Hippocampal formation (tissue), 2 donors: ENCODE data around the gene RIIAD1.
"Not testable (repeated sequence)": the region's sequence is repeated elsewhere in the genome, so short reads cannot be mapped to it uniquely, and the experiment has no call there.

Source experiments
- DNase-seq, 2 donors: peaks; one replicate each; lab custom pipeline; 2025; lab: John Stamatoyannopoulos, UW

RIIAD1 gene

DNA sequence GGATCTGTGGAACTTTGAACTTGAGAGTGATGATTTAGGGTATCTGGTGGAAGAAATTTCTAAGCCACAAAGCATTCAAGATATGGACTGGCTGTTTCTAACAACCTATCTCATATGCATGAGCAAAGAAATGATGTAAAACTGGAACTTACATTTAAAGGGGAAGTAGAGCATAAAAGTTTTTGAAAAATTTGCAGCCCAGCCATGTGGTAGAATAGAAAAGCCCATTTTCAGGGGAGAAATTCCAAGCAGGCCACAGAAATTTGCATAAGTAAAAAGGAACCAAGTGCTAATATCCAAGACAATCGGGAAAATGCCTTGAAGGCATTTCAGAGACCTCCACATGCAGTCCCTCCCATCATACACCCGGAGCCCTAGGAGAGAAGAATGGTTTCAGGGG, 15.7 kb downstream of the RIIAD1 start:
- DNase-seq = no peak

DNA sequence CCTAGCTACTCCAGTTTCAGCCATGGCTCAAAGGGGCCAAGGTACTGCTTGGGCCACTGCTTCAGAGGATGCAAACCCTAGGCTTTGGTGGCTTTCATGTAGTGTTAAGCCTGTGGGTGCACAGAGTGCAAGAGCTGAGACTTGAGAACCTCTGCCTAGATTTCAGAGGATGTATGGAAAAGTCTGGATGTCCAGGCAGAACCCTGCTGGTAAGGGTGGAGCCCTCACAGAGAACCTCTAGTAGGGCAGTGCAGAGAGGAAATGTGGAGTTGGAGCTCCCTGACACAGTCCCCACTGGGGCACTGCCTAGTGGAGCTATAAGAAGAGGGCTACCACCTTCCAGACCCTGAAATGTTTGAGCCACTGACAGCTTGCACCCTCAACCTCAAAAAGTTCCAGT, 16.2 kb downstream of the RIIAD1 start:
- DNase-seq = no peak

DNA sequence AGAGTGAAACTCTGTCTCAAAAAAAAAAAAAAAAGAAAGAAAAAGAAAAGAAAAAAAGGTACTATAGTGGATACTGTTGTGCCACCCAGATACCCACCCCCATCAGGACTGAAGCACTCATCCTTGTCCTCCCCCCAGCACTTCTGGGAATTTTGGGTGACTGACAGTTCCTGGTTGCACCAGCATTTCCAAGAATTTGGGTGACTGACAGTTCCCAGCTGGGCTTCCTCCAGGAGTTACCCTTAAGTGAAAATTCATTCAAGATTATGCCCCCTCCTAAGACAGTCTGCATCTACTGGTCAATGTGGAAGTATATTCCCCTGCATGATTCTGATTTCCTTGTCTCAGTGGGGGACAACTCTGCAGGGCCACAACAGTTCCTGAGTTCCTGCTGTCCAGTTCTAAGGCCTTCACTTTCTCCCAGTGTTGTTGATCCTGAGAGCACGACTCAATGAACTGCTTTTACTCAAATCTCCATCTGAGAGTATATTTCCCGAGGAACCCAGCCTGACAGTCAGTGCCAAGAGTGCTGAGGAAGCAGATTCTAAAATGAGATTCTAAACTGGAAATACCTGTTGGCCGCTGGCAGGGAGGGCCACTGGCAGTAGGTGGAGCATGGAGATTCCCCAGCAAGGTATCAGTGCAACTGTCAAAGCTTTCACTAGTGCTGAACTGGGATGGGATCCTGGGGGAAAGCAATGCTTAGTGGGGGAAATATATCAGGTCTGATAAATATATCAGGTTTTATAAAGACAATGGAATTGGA, 18.5 kb downstream of the RIIAD1 start:
- no peak for DNase-seq

DNA sequence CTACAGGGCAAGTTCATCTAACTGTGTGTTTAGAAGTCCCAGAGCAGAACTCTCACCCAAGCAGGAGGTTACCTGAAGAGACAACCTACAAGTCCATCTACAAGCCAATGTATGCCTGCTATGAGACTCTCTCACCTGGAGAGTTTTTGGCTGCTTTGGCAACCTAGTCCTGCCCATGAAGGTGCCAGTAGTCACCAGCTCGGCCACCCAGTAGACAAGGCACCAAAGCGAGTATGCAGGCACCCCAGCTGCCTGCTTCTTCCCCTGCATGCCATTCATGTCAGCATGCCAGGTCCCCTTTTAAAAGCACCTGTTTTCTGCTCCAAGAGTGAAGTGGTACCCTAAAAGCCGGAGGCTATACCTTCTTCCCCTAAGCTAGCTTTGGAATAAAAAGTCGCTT, 20.2 kb downstream of the RIIAD1 start:
- no peak for DNase-seq

DNA sequence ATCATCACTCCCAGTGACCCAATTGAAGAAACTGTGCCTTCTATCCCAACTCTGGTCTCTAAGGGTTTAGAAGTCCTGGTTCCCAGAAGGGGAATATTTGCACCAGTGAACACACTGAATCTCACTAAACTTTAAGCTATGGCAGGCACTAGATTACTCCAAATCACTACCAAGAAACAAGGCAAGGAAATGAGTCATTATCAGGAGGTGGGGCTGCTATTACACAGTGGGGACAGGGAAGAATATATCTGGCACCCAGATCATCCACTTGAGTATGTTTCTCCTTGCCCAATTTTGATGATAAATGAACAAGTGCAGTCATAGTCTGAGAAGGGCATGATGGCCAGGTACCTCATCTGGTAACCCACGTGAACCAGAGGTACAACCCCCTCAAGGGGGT, 35.0 kb downstream of the RIIAD1 start:
- DNase-seq = no peak

DNA sequence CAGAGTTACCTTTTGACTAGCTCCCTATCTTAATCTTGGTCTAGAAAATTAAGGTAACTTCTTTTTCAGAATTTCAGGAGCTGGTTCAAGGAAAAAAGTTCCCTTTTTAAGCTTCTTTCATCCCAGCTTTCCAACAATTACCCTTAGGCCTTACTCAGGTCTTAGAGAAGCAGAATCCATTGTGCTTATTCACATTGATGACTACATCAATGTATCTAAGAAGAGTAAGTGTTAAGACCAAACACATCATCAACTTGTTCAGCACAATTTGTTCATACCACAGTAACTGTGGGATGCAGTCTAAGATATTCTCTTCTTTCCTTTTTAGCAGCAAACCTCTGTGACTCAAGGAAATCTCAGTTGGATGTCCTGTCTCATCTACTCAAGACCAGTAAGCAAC, 37.9 kb downstream of the RIIAD1 start:
- DNase-seq = no peak

DNA sequence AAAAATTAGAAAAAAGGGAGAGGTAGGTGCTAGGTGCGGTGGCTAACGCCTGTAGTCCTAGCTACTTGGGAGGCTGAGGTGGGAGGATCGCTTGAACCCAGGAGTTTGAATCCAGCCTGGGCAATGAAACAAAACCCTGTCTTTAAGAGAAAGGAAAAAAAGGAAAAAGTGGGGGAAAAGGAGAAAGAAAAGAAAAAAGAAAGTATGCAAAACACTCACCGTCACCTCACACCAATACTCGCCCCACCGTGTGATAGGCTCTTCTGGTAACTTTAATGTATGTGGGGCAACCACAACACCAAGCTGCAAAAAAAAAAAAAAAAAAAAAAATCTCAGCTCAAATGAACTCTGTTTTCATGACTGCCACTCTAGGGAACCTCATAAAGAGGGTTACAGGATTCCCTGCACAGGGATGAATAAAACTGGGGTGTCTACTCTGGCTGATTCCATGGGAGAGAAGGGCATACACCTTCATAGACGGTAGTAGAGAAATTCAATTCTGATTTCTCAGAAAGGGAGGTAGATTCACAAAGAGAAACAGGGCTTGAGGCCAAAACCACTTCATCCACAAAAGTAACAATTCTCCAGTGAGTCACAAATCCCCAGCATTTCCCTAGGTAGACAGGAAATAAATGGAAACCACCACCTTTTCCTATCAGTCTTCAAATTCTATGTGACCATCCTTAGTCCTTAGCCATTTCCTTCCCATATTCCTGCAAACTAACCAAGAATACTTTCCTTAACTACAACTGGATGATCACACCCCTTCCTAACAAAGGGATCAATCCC, 39.5 kb downstream of the RIIAD1 start:
- DNase-seq = no peak

DNA sequence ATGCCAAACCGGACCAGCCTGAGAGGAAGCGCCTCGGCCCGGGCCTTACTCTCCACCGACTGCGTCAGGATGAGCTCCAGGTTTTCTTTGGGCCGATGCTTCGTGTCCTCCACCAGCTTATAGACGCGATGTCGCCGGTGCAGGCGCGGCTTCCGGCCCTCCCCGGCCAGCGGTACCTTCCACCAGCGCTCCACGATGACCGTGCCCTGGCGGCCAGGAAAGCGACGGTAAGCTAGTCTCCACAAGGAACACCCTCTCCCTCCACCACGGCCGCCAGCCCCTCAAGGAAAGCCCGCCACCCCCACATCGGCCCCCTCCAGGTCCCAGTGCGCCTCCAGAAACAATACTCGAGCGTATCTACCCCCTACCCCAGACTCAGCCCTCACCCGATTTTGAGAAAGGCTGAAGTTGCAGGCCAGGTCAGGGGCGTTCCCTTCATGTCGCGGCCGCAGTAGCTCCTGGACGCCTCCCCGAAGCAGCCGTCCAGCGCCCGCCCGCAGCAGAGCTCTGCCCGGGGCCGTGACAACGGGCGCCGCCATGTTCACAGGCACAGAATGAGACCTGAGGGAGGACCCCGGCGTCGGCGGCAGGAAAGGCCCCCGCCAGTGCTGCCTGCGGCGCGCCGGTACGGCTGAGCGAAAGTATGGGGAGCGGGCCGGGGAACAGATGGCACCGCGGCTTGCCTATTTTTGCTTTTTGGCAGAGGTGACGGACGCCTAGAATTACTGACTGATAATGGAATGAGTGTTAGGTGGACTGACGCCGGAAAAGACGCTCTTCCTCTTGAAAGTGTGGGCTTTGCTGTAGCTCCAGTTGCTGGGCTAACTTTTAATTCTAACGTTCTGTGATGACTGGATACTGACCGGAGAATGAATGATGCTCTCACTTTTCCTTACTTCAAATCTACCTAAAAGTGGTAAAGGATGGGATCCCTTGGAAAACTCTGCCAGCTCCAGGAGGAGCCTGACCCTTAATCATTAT, 41.9 kb downstream of the RIIAD1 start, which contains the start of gene MRPL9:
TSS of gene MRPL9 (minus strand) at position 556 of the 981 bp plus-strand sequence. CDS start at position 539, 17 bp downstream.
- peak; percentile 61 to 75 for DNase-seq

DNA sequence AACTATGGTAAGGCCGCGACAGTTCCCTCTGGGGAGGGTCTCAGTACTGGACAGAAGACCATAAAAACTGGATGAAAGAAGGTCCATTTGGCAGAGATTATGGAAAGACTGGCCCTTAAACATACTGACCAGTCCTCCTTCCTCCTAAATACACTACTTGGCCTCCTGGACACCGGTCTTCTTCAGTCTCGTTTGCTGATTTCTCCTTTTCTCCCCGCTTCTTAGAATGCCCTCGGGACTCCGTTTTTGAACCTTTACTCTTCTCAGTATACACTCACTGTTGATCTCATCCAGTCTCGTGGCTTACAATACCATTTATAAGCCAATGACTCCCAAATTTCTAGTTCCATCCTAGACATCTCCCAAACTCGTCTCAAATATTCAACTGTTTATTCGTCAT, 42.7 kb downstream of the RIIAD1 start:
- DNase-seq = no peak

DNA sequence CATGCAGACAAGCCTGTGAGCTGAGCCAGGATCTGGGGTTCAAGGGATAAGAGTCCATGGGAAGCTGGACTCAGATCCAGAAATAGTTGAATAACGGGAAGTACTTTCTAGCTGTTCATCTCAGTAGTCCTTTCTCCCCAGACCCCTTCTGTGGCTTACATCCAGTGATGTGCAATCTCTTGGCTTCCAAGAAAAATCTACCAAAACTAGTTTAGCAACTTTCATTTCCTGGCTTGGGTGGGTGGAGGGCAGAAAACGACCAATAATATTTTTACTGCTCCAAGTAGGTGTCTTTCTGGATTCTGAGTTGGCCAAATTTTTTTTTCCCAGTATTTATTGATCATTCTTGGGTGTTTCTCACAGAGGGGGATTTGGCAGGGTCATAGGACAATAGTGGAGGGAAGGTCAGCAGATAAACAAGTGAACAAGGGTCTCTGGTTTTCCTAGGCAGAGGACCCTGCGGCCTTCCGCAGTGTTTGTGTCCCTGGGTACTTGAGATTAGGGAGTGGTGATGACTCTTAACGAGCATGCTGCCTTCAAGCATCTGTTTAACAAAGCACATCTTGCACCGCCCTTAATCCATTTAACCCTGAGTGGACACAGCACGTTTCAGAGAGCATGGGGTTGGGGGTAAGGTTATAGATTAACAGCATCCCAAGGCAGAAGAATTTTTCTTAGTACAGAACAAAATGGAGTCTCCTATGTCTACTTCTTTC, 47.2 kb downstream of the RIIAD1 start:
- not testable (repeated sequence) for DNase-seq

DNA sequence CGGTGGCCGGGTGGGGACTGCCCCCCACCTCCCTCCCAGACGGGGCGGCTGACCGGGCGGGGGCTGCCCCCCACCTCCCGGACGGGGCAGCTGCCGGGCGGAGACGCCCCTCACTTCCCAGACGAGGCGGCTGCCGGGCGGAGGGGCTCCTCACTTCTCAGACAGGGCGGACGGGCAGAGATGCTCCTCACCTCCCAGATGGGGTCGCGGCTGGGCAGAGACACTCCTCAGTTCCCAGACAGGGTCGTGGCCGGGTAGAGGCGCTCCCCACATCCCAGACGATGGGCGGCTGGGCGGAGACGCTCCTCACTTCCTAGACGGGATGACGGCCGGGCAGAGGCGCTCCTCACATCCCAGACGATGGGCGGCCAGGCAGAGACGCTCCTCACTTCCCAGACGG, 47.9 kb downstream of the RIIAD1 start:
- not testable (repeated sequence) for DNase-seq

DNA sequence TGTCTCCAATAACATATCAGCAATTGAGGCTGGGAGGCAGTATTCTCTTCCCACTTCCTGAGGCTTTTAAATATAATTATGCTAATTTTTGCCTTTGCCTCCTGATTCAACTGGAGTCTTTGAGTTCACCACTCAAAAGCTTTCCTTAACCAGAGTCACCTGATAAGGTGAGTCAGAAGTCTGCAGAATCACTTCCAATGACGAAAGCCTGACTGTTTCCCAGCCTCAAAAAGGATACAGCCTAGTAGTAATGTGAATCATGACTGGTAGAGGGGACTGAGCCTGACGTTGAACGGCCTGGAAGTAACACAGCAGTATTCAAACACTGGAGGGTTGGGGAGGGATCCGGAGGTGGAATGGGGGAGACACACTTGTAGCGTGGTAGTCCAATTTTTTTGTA, 52.4 kb downstream of the RIIAD1 start:
- DNase-seq = no peak

DNA sequence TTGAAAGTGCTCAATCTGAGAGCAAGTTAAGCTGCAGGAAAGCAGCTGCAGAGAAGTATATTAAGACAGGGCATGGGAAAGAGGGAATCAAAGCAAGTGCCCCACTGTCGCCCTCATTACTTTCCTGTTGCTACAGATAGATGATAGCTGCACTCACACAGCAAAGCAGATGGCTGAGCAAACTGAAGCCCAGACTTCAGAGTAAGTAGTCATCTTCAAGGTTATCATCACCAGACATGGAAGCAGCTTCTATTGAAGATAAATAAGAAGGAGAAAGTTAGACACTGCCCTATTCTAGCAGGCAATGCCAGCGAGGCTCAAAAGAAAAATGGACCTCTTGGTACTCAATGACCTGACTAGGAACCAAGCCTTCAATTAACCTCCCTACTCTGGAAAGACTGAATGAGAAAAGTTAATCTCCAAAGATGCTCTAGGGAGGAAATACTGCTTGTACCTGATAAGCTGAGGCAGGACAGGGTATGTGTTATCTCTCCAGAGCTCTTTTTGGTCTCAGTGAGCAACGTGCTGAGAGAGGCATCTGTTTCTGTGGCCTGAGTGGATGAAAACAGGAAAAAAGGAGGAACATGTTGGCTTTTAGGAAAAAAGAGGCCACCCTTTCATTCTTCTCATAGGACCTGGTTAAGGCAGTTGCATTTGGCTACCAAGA, 53.1 kb downstream of the RIIAD1 start:
- no peak for DNase-seq

DNA sequence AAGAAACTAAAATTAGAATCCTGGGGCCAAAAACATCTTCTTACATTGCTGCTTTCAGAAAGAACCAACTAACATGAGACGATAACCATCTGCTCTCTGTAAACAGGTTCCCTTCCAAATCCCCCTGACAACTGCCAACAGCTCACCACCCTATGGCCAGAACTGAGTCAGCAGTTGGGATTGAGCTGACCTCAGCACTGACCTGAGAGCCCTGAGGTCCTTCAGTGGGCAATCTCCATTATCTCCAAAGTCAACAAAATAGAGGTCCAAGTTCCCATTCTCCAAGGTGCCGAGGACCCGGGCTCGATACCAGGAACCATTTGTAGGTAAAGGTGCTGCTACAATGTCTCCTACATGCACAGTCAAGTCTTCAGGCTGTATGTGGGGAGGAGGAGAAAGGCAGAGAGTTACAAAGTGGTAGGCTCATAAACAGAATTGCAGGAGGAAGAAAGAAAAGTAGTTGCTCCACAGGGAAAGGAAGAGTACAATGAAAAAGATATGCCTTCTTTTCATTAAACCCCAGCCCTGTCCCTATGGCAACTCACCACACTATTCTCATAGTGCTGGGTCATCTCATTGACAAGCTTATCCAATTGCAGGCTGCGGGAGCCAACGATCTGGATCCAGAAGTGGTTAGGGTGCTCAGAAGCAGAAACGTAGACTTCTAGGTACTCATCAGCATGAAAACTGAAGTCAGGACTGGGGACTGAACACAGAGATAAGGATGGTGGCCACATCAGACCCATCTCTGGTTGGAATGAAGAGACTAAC, 54.8 kb downstream of the RIIAD1 start:
- no peak for DNase-seq

DNA sequence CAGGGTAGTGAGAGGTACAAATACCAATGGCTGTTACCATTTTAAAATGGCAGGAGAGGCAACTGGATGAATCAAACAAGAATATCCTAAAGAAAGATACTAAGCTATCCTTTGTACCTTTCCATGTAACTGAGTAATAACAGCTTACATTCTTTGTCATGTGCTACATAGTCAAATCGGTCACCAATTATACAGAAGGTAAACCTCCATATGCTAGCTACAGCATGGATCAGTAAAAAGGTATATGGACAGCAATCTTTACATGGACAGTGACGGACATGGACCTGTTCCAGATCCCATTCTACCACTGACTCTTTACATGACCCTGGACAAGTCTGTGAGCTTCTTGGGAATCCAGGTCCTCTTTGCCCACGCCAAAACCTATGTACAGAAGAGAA, 55.3 kb downstream of the RIIAD1 start:
- no peak for DNase-seq

DNA sequence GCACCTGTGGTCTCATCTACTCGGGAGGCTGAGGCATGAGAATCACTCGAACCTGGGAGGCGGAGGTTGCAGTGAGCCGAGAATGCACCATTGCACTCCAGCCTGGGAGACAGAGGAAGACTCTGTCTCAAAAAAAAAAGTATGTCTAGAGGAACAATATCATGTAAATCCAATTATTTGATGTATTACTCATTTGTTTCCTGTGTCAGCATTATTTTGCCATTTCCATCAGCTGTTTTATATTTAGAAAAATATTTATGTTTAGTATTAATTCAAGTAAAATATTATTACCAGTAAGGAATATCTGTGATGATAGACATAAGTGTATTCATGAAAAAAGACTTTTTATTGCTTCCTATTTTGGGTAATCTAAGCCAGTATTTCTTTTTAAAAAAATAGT, 56.0 kb downstream of the RIIAD1 start:
- DNase-seq = no peak
